HG03342 (cell line): ENCODE results near the gene CRYZ.
"Not testable (repeated sequence)": the region's sequence is repeated elsewhere in the genome, so short reads cannot be mapped to it uniquely, and the experiment has no call there.

Source experiments
- ATAC-seq: cut with Tn5 transposase; IDR thresholded peaks from one replicate; pipeline ENCODE4 v1.9.1; 2021; ENCODE audit warnings: mild to moderate bottlenecking, moderate library complexity; ENCODE audit not compliant: unreplicated experiment

The CRYZ gene

GRCh38 chr1:74732960-74733603 lies at the start of gene CRYZ, which contains the start of gene TYW3:
Gene CRYZ, minus strand, starts transcription at chr1:74733050. Its CDS starts 8,229 bp downstream, at chr1:74724821.
Gene TYW3, plus strand, starts transcription at chr1:74733152. Its CDS starts 93 bp downstream, at chr1:74733245.
- peak; percentile 66 for ATAC-seq

- ATAC-seq = no peak
Observed at GRCh38 chr1:74780594-74780993, 47.7 kb upstream of the CRYZ start.

- no peak for ATAC-seq
Observed at GRCh38 chr1:74779750-74780149, 46.9 kb upstream of the CRYZ start.

GRCh38 chr1:74777525-74777924 lies 44.7 kb upstream of the CRYZ start:
- ATAC-seq = no peak

- ATAC-seq = no peak
Observed at GRCh38 chr1:74775735-74776134, 42.9 kb upstream of the CRYZ start.

GRCh38 chr1:74773582-74773981 lies 40.7 kb upstream of the CRYZ start:
- no peak for ATAC-seq

GRCh38 chr1:74772945-74773344 lies 40.1 kb upstream of the CRYZ start:
- ATAC-seq = no peak

GRCh38 chr1:74771913-74772515 lies 39.2 kb upstream of the CRYZ start:
- ATAC-seq = peak; percentile 79

- ATAC-seq = peak; percentile 45
Observed at GRCh38 chr1:74767490-74767889, 34.6 kb upstream of the CRYZ start.

- ATAC-seq = no peak
Observed at GRCh38 chr1:74766579-74766978, 33.7 kb upstream of the CRYZ start.

GRCh38 chr1:74763807-74764206 lies 31.0 kb upstream of the CRYZ start:
- no peak for ATAC-seq

GRCh38 chr1:74756650-74757049 lies 23.8 kb upstream of the CRYZ start:
- not testable (repeated sequence) for ATAC-seq

GRCh38 chr1:74755475-74755874 lies 22.6 kb upstream of the CRYZ start:
- no peak for ATAC-seq

GRCh38 chr1:74753104-74753503 lies 20.3 kb upstream of the CRYZ start:
- no peak for ATAC-seq

- peak; percentile 80 for ATAC-seq
Observed at GRCh38 chr1:74748960-74749359, 16.1 kb upstream of the CRYZ start.

- not testable (repeated sequence) for ATAC-seq
Observed at GRCh38 chr1:74745247-74745646, 12.4 kb upstream of the CRYZ start.

GRCh38 chr1:74740307-74740980 lies 7.6 kb upstream of the CRYZ start:
- ATAC-seq = not testable (repeated sequence)

- ATAC-seq = no peak
Observed at GRCh38 chr1:74737333-74737732, 4.5 kb upstream of the CRYZ start.

- peak; percentile 52 for ATAC-seq
Observed at GRCh38 chr1:74733604-74734484, 994 bp upstream of the CRYZ start.

- ATAC-seq = peak; percentile 13
Observed at GRCh38 chr1:74732071-74732946, 541 bp downstream of the CRYZ start.
